SK-N-MC (cell line): ENCODE measurements around the gene PPOX.

ENCODE experiments used
- DNase-seq: peaks from one replicate; pipeline ENCODE4 v3.0.0-alpha.2; 2011; ENCODE audit warnings: low read depth, low spot score
- H3K27ac ChIP-seq: fragments of 200-600 bp; sonication (generic); 2 replicates; pipeline ENCODE4 v1.5.1; 2016; ENCODE audit warnings: mixed run types
- H3K36me3 ChIP-seq: fragments of 200-600 bp; sonication (generic); 2 replicates; pipeline ENCODE4 v1.6.1; 2017; ENCODE audit warnings: antibody characterized with exemption, low read length, mixed read lengths; ENCODE audit not compliant: insufficient read depth
- H3K4me3 ChIP-seq: fragments of 200-600 bp; sonication (generic); 2 replicates; pipeline ENCODE4 v1.5.1; 2016
- H3K9ac ChIP-seq: fragments of 200-600 bp; sonication (generic); 2 replicates; pipeline ENCODE4 v1.8.0; 2017; ENCODE audit warnings: mixed run types, mixed read lengths; ENCODE audit not compliant: insufficient read length
- H3K9me3 ChIP-seq: fragments of 200-600 bp; sonication (generic); 2 replicates; pipeline ENCODE4 v1.6.1; 2017; ENCODE audit warnings: low read depth, mild to moderate bottlenecking, antibody characterized with exemption, low read length, moderate library complexity, mixed read lengths
- EZH2 ChIP-seq: fragments of 200-600 bp; sonication (generic); IDR thresholded peaks from one replicate; pipeline ENCODE4 v1.6.1; 2017; ENCODE audit warnings: antibody characterized with exemption
- FOXP2 ChIP-seq: optimal IDR thresholded peaks from 2 replicates; pipeline ENCODE3; 2011; ENCODE audit warnings: mild to moderate bottlenecking, moderate library complexity; ENCODE audit not compliant: insufficient read depth; ENCODE audit errors: extremely low read length, control extremely low read depth
- POLR2AphosphoS5 ChIP-seq: IDR thresholded peaks from 2 replicates; pipeline ENCODE4 v1.6.1; 2012; ENCODE audit warnings: mild to moderate bottlenecking, low read depth, low read length, borderline replicate concordance

The PPOX gene

GRCh38 chr1:161165742-161166668, at the start of gene PPOX:
PPOX (plus strand) TSS chr1:161166426; CDS start chr1:161166848, 422 bp downstream.
- Histone ChIP-seq H3K27ac (peak within 1 kb of the TSS; percentile 12; the same call in 1 of the 2 replicates), H3K36me3 (peaks cover 27% of the 10 kb centered on the region; the same call in 1 of the 2 replicates), H3K9me3 (no peaks in the 10 kb centered on the region), H3K9ac (peak within 1 kb of the TSS; percentile 91), H3K4me3 (peak within 1 kb of the TSS; percentile 90)
- TF ChIP-seq FOXP2 = no peak
- TF ChIP-seq POLR2AphosphoS5 = peak; percentile 74; the same call in 1 of the 2 replicates
- no peak for TF ChIP-seq EZH2
- DNase-seq = peak; percentile 84

GRCh38 chr1:161117759-161118581, 48.3 kb upstream of the PPOX start, which contains the start of the genes NIT1 and PFDN2:
NIT1 (plus strand) TSS chr1:161118105; CDS start chr1:161118177, 72 bp downstream.
PFDN2 (minus strand) TSS chr1:161118037; CDS start chr1:161118026, 11 bp downstream.
- H3K36me3 ChIP-seq = peaks cover 50% of the 10 kb centered on the region
- TF ChIP-seq EZH2 (no peak), POLR2AphosphoS5 (peak; percentile 94), FOXP2 (peak; percentile 86)
- peak within 1 kb of the TSS; percentile 94 for H3K4me3 ChIP-seq
- H3K27ac ChIP-seq = peak within 1 kb of the TSS; percentile 84
- H3K9me3 ChIP-seq = no peaks in the 10 kb centered on the region
- peak within 1 kb of the TSS; percentile 90 for H3K9ac ChIP-seq
- DNase-seq = no peak

- Histone ChIP-seq H3K9ac (peak overlapping the region; percentile 90), H3K36me3 (peaks cover 55% of the 10 kb centered on the region)
Measured at GRCh38 chr1:161119092-161119903, 46.9 kb upstream of the PPOX start.

GRCh38 chr1:161121042-161121650, 45.1 kb upstream of the PPOX start:
- peaks cover 63% of the 10 kb centered on the region for H3K36me3 ChIP-seq
- no peak for DNase-seq
- no peak overlapping the region for H3K4me3 ChIP-seq
- no peaks in the 10 kb centered on the region for H3K9me3 ChIP-seq
- TF ChIP-seq EZH2 (no peak), FOXP2 (no peak), POLR2AphosphoS5 (no peak)
- H3K9ac ChIP-seq = no peak overlapping the region
- H3K27ac ChIP-seq = no peak overlapping the region

More at GRCh38 chr1:161119092-161119903, 46.9 kb upstream of the PPOX start:
- TF ChIP-seq FOXP2 (no peak), EZH2 (no peak), POLR2AphosphoS5 (peak; percentile 5; the same call in 1 of the 2 replicates)
- DNase-seq = no peak
- 0 out of 2 replicates have a peak overlapping the region, but pooled peaks have one; percentile 9 for H3K27ac ChIP-seq
- no peaks in the 10 kb centered on the region for H3K9me3 ChIP-seq
- peak overlapping the region; percentile 94 for H3K4me3 ChIP-seq

- H3K27ac ChIP-seq = no peak overlapping the region
- TF ChIP-seq POLR2AphosphoS5 (no peak), EZH2 (no peak), FOXP2 (no peak)
- H3K4me3 ChIP-seq = no peak overlapping the region
- DNase-seq = no peak
- H3K36me3 ChIP-seq = peaks cover 67% of the 10 kb centered on the region
- no peaks in the 10 kb centered on the region for H3K9me3 ChIP-seq
- no peak overlapping the region for H3K9ac ChIP-seq
Measured at GRCh38 chr1:161121834-161122233, 44.4 kb upstream of the PPOX start.

- Histone ChIP-seq H3K9ac (no peak overlapping the region), H3K36me3 (peaks cover 79% of the 10 kb centered on the region), H3K9me3 (no peaks in the 10 kb centered on the region), H3K4me3 (no peak overlapping the region), H3K27ac (no peak overlapping the region)
- TF ChIP-seq EZH2 = no peak
- TF ChIP-seq FOXP2 = no peak
- TF ChIP-seq POLR2AphosphoS5 = no peak
- DNase-seq = no peak
Measured at GRCh38 chr1:161122967-161123366, 43.3 kb upstream of the PPOX start.

GRCh38 chr1:161127649-161128048, 38.6 kb upstream of the PPOX start:
- H3K4me3 ChIP-seq = no peak overlapping the region

More at GRCh38 chr1:161127649-161128048, 38.6 kb upstream of the PPOX start:
- H3K27ac ChIP-seq = no peak overlapping the region
- no peaks in the 10 kb centered on the region for H3K9me3 ChIP-seq
- no peak for DNase-seq
- peaks cover 65% of the 10 kb centered on the region for H3K36me3 ChIP-seq
- H3K9ac ChIP-seq = no peak overlapping the region
- TF ChIP-seq FOXP2 (no peak), POLR2AphosphoS5 (no peak), EZH2 (no peak)
